Nucleus accumbens (tissue), 56 donors: Measurements from ENCODE around the gene TSPAN15.

Experiments used
- DNase-seq, 56 donors: peaks; one replicate each; lab custom pipeline; 2025; lab: John Stamatoyannopoulos, UW

Gene TSPAN15

GRCh38 chr10:69451209-69451783, at the start of gene TSPAN15:
TSPAN15 (plus strand) TSS chr10:69451465; CDS start chr10:69451595, 130 bp downstream.
- peak in 55 of 56 donors; percentile 55 to 98 (median 91) for DNase-seq

- DNase-seq = no peak
Observed at GRCh38 chr10:69402386-69402785, 48.9 kb upstream of the TSPAN15 start.

- no peak for DNase-seq
Observed at GRCh38 chr10:69403066-69403465, 48.2 kb upstream of the TSPAN15 start.

DNA sequence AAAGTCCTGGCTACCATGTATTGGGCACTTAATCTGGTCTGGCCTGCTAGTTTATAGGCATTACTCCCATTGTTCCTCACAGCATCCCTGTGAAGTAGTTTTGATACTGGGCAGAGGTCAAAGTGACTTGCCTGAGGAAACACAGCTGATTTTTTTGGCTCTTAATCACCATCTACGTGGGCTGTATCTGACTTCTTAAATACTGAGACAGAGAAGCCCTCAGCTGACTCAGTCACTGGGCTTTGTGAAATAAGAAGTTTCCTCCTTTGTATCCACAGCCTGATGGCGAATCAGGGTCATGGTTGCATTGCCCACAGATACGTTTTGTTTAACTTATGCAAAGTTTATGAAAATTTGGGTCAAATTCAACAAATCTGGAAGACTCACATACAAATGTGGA, 47.7 kb upstream of the TSPAN15 start:
- no peak for DNase-seq

DNA sequence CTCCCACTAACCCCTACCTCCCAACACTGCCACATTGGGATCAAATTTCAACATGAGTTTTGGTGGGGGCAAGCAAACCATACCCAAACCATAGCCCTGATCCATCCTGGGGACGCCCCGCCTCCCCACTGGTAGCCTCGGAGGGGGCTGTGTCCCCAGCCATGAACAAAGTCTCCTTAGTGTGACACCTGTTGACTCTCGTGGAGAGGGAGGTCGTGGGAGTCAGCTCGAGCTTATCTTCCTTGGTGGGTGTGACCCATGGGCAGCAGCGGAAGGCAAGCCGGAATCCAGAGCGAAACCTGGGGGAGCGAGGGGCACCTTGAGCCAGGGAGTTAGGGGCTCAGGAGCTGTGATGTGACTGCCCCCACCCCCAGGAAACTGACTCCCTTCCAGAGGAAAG, 46.5 kb upstream of the TSPAN15 start:
- DNase-seq = no peak

GRCh38 chr10:69405221-69405620, 46.0 kb upstream of the TSPAN15 start:
- no peak for DNase-seq

DNA sequence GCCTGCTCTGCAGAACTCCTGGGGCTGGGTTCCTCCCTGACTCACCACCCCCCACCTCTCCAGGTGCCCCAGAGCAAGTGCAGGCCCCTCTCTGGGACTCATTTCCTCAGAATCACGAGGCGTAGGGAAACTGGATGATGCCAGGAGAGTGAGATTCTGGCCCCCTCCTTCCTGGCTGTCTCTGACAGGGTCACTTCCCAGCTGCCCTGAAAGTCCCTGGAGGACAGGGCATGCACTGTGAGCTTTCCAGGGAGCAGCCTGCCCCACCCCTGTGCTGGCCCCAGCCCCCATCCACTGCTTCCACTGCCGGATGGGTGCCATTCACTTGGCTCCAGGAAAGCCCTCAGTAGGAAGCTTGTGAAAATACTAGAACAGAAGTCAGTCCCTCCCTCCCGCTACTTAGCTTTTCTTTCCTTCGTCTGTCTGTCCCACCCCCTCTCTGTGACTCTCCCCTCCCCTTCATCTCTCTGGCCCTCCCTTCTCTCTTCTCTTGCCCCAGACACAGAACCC, 44.9 kb upstream of the TSPAN15 start:
- DNase-seq = peak in 4 of 56 donors; percentile 10 to 41 (median 20)

DNA sequence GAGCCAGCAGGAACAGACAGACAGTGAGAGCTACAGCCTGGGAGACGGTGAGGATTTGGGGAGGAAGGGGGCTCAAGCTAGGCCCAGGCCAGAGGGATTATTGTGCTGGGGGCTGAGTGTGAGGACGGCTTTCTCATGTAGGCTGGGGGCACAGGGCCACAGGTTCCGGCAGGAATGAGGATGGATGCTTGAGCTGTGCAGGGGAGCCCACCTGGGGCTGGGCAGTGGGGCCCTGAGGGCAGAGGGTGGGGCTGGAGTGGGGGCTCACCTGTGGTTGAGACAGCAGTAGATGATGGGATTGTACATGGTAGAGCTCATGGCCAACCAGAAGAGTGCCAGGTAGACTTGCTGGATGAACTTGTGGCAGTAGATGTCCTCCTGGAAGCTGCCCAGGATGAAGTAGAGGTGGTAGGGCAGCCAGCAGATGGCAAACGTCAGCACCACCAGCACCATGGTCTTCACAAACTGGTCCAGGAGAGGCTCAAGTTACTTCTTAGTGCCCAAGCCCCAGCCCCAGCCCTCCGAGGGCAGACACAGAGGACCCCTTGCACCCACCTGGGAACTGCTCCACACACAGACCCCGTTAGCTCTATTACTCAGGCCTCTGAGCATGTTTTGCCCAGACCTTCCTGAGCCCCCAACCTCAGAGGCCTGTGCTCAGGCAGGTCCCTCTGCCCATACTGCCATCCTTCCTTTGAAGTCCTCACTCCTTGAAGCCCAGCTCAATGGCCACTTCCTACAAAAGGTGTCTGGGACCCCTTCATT, 44.3 kb upstream of the TSPAN15 start:
- DNase-seq = no peak

DNA sequence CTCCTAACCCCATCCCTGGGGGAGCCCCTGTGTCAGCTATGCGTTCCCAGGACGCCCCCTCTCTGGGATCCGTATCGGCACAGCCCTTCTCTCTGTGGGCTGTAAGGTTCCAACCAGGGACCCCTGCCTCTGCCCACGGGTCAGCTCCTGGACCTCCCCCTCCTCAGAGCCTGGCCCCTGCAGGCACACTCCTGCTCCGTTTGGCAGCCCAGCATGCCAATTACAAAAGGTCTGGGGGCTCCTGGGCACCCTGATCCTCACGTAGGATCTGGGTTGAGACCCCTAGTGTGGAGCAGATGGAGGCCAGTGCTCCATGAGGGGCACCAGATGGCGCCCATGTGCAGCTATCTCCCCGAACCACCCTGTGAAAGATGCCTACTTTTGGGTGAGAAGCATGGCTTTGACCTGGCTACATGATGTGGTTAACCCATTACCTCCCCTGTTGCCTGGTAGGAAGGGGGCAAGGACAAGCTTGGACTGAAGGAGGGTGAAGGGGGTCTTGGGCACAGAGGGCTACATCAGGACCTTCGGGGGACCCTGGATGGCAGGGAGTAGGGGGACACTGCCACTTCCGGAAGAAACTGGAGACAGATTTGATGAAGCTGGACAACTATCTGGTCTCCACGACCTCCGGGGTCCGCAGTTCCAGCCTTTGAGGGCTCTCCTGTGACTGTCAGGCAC, 43.5 kb upstream of the TSPAN15 start:
- no peak for DNase-seq

GRCh38 chr10:69408318-69409175, 42.7 kb upstream of the TSPAN15 start:
- peak; percentile 34 to 93 (median 80) for DNase-seq

DNA sequence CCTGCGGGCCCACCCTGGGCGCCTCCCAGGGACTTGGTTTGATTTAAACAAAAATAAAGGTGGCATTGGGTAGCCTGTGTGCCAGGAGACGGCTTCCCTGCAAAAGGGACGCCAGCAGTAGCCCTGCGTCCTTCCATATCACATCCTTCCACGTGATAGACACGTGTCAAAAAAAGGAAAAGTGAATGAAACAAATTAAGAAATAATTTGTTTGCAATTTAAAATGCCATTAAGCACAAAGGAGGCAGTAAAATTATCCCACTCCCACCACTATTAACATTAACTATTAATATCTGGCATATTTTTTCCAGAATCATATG, 42.1 kb upstream of the TSPAN15 start:
- no peak for DNase-seq

- no peak for DNase-seq
Observed at GRCh38 chr10:69409968-69410367, 41.3 kb upstream of the TSPAN15 start.

DNA sequence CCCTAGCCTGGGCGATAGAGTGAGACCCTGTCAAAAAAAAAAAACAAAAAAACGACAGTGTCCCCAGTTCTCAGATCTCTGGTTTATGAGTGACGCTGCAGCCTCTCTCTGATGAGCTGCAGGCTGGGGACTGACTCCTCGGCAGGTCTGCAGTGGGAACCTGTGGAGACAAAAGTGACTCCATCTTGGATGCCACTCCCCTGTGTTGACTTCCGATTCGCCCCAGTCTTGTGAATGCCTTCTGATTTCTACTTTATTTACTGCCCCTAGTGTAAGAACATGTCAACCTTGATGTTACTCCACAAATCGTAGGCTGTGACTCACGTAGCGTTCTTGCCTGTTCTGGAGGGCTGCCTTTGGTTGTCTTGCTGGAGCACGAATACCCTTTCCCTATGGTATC, 40.8 kb upstream of the TSPAN15 start:
- DNase-seq = no peak

- no peak for DNase-seq
Observed at GRCh38 chr10:69411476-69411875, 39.8 kb upstream of the TSPAN15 start.

DNA sequence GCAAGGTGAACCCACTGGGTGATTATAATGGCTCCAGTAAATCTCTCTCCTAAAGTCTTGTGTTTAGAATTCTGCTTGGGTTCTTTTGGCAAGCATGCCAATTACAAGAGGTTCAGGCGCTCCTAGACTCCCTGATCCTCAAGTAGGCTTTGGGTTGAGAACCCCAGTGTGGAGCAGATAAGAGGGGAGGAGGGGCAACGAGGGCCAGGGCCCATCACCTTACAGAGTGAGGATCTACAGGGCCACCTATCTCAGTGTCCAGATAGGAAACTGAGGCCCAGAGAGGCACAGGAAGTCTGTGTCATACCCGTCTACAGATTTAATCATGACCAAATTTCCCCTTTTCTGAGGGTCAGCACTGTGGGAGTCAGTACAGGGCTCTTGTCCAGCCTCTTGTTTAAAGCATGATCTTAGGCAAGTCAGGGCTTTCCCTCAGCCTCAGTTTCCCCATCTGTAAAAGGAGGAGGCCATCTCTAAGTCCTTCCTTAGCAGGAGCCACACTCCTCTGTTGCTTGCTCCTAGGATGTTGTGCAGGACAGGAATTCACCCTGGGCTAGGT, 39.0 kb upstream of the TSPAN15 start:
- DNase-seq = no peak

DNA sequence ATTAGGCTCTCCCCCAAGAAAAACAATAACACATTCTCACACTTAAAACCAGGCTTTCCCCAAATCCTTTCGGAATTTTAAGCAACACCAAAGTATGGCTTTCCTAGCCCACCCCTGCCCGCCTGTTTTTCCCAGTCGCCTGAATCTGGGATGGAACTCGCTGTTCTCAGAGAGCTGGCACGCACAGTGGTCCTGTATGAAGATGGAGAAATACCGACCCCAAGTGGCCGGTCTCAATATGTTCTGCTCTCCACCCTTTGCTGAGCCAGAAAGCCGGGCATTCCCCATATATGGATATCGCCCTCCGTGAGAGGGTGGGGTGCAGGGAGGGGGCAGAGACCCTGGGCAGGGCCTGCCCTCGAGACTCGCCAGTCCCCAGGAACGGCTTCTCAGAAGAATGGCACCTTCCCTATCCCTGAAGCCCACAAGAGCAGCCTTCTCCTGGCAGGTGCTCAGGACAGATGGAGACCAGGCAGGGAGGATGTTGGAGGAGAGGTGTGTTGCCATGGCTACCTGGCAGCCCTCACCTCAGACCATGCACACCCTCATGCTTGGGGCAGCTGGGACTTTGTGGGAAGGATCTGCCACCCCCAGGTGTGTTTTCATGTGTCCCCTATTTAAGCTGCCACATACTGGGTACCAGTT, 37.9 kb upstream of the TSPAN15 start:
- DNase-seq = peak in 32 of 56 donors; percentile 11 to 67 (median 34)

DNA sequence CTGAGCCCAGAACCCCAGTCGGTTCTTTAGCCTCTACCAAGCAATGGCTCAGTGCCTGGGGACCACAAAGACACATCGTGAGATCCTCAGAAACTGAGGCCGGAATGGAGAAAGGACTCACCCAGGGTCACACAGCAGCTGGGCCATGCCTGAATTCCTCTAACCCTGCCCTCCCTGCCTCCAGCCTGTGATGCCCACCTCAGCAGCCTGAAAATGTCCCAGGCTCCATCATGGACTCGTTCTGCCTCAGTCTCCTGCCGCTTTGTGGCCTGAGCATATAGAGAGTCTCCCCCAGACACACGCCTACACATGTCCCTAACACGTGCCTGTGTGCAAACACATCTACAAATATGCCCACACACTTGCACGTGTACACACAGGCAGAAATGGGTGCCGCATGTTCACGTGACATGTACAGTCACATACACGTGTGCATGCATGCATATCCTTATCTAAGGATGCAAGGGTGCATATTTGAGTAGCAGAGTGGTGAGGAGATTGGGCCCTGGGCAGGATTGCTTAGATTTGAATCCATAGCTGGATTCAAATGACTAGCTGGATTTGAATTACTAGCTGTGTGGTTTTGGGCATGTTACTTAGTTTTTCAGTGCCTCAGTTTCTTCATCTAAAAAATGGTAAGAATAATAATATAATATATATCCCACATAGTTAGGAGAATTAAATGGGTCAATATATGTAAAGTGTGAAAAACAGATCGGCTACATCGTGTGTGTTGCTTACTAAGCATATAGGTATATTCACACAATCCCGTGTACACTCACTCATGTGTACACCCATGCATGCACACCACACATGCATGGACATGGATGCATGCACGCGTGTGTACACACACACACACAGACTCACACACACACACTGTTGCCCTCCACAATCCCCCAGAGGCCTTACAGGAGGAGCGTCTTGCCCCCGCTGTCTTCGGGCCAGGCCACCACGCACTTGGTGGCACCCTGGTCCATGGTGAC, 36.9 kb upstream of the TSPAN15 start:
- no peak for DNase-seq

GRCh38 chr10:69415049-69415448, 36.2 kb upstream of the TSPAN15 start:
- DNase-seq = no peak

GRCh38 chr10:69415951-69416350, 35.3 kb upstream of the TSPAN15 start:
- DNase-seq = no peak
